HK-2 (cell line): ENCODE results near the gene CCDC192.
"Not testable (repeated sequence)": the region's sequence is repeated elsewhere in the genome, so short reads cannot be mapped to it uniquely, and the experiment has no call there.

Experiments
- DNase-seq: peaks from one replicate; pipeline ENCODE4 v3.0.0-alpha.2; 2018; ENCODE audit not compliant: unreplicated experiment

Gene CCDC192

DNA sequence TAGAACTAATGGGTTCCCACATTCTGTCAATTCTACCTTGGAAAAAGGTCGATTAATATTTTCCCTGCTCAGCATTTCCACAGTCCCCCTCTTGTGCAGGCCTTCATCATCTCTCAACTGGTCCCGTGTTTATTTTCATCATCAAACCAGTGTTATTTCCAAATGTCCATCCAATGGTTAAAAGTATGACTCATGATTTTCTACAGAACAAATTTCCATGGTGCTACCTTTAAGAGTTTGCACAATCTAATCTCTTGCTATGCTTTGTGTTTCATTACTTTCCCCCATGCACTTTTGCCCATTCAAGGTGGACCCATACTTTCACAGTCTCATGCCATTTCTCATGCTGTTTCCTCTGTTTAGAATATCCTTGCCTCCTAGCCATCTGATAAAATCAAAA is 143.7 kb downstream of the CCDC192 start:
- DNase-seq: no peak

DNA sequence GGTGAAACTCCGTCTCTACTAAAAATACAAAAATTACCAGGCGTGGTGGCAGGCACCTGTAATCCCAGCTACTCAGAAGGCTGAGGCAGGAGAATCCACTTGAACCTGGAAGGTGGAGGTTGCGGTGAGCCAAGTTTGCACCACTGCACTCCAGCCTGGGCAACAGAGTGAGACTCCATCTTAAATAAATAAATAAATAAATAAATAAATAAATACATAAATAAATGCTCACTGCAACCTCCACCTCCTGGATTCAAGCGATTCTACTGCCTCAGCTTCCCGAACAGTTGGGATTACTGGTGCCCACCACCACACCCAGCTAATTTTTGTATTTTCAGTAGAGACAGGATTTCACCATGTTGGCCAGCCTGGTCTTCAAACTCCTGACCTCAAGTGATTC is 144.4 kb downstream of the CCDC192 start:
- DNase-seq: not testable (repeated sequence)

DNA sequence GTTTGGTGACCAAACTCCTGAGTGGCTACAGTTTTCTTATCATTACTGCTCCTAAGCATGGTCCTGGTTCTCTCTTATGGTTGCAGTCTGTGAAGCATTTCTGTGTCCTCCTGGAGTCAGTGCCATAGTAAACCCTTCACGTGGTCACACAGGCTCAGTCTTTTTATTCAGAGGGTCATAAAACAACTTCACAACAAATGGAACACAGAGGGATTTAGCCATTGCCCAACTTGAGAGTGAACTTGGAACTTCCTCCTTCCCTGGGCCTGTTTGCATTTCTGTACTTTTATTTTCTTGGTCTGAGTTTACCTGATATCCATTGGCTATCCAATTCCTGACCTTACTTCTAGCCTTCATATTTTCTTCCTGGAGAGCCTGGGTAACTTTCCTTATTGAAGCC is 144.9 kb downstream of the CCDC192 start:
- DNase-seq: no peak

DNA sequence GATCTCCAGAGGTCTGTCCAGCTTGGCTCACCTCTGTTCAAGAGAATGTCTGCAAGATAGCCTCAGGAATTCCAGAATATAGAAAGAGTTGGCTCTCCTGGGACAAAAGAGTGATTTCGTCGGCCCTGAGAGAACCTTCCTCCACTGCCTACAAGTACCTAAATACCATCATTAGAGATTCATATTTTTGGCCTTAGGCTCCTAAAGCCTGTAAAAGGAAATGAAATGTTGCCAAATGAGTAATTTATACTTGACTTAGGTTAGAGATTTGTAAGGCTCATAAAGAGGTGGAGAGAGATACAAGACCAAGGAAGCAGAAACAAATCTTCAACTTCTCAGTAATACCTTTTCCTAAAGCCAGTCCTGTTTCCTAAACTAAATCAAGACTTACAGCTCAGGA is 146.2 kb downstream of the CCDC192 start:
- DNase-seq: no peak

DNA sequence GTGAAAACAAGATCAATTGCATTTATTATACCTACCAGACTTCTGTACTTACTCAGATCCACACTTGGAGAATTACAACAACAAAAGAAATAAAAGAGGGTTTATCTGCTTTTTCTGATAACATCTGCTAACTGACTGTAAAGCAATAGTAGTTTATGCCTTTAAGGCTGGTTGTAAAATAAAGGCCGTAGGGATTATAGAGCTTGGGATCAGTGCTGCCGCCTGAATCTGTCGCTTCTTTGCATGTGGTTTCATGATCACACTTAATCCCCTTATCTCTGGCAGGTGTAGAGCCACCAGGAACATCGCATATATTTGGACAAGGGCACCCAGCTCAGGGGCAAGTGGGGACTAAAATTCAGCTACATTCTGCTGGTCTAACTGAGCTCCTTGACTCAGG is 146.7 kb downstream of the CCDC192 start:
- DNase-seq: no peak

DNA sequence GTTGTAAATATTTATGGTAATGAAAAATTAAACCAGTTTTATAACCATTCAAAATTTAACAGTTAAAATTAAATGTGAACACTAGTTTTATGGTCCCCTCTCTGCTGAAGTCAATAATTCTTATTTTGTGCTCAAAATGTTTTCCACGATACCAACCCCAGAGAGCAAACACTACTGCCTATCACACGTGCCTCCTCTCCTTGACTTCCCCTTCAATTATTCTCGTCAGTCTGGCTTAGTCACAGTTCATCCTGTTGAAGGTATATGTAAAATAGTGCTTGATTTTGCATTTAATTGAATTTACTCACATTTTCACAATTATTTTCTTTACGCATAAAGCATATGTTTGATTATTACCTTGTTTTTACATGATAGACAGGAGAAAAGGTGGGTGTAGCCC is 148.8 kb downstream of the CCDC192 start:
- DNase-seq: no peak

DNA sequence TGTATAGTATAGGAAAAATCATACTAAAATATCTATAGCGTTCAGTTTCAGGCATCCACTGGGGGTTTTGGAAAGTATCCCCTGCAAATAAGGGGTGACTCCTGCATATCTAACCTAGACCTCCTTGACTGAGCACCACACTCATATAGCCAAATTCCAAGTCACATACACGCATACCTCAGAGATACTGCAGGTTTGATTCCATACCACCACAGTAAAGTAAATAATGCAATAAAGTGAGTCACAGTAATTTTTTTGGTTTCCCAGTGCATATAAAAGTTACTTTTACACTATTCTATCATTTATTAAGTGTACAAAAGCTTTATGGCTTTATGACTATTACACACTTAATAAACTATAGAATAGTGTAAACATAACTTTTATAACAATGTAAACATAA is 151.3 kb downstream of the CCDC192 start:
- DNase-seq: no peak

DNA sequence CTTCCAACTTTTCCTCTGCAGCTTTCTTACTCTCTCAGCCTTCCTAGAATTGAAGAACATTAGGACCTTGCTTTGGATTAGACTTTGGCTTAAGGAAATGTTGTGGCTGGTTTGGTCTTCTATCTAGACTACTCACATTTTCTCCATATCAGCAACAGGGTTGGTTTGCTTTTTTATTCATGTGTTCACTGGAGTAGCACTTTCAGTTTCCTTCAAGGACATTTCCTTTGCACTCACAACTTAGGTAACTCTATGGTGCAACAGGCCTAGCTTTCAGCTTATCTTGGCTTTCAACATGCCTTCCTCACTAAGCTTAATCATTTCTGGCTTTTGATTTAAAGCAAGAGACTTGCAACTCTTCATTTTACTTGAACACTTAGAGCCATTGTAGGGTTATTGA is 153.1 kb downstream of the CCDC192 start:
- DNase-seq: no peak

DNA sequence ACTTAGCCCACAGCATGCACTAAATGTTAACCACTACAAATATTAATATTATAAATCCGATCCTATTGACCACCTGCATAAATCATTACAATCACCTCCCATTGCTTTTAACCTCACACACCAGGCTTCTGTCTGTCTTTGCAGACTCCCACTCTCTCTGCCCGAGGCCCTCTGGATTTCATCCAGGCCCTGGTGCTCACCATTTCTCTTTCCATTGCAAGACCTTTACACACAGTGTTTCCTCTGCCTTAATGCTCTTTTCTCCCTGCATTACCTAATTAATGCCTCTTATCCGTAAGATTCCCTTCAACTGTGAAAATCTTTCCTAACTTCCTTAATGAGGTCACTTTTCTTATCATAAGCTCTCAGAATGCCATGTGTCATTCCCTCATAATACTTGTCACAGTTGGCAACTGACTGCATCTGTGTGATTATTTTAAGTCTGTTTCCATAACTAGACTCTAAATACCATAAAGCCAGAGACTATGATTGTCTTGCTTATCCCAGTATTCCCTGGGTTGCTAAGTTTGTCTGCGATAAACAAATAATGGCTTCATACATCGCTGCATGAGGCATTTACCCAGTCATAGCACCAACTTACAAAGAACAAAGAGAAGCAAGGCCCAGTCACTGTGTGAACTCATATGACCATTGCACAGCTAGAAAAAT is 155.1 kb downstream of the CCDC192 start:
- no peak for DNase-seq

DNA sequence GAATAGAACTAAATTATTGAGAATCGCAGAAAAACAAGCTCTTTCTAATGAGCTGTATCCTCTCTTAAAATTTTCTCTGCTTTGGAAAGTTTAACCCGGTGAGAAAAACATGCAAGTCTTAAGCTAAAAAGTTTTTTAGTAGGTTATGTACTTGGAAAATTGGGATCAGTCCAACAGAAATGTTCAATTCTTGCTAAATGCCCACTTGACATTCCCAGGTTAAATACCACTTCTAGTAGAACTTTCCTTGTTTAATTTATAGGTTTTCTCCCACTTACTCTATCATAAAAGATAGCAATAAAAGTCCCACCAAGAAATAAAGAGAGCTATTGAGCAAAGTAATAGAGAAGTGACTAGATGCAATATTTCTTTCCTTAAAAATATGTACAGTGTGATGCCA is 157.1 kb downstream of the CCDC192 start:
- DNase-seq: no peak

DNA sequence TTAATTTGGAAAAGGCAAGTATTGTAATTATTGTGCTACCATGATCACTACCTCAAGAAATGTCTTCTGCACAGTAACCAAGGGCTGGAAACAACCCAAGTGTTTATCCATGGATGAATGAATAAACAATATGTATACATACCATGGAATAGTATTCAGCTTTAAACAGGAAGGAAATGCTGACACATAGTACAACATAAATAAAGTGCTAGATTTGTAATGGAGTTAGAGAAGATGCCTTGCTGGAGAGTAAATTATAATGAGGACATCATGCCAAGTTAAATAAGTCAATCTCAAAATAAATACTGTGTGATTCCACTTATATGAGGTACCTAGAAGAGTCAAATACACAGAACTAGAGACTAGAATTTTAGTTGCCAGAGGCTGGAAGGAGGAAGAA is 160.0 kb downstream of the CCDC192 start:
- DNase-seq: no peak

DNA sequence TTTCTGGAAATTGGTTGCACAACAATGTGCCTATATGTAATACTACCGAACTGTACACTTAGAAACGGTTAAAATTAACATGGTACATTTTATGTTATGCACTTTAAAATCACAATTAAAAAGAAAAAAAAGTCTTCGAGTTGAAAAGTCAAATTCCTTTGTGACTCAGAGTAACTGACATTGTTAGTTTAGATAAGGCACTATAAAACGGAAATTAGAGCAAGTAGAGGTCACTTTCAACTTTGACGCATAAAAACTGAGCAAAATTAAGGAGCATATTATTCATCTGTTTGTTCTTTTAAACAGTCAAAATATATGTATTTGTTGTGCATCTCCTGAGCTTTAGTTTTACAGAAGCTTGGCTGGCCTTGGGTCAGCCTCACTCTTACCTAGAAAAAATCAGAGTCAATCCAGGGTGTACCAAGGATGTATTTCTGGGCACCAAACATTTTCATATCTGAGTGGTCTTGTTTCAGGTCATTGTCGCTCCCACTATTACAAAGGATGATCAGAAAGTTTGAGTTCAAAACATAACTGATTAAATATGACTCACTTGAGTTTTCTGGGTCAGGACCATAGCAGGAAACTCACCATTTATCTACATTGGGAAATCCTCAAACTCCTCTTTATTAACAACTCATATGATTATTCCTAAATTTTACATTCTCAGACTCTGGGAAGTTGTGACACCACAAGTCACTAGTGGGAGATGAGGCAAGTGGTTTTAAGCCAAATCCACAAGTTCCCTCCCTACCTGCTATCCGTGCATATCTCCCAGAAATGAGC is 160.6 kb downstream of the CCDC192 start:
- no peak for DNase-seq

DNA sequence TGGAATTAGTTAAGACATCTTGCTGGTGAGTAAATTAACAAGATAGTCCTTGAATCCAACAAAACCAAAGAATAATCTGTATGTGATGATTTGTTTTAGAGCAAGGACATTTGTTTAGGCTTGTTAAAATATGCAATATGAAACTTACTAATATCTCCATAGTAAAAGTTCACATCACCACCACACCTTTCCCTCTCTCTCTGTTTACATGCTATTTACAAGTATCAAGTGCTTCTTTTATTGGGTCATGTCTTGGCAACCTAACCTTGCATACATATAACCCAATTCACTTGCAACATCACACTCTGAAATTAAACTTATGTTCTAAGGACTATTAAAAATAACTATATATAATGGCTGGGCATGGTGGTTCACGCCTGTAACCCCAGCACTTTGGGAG is 161.3 kb downstream of the CCDC192 start:
- no peak for DNase-seq

DNA sequence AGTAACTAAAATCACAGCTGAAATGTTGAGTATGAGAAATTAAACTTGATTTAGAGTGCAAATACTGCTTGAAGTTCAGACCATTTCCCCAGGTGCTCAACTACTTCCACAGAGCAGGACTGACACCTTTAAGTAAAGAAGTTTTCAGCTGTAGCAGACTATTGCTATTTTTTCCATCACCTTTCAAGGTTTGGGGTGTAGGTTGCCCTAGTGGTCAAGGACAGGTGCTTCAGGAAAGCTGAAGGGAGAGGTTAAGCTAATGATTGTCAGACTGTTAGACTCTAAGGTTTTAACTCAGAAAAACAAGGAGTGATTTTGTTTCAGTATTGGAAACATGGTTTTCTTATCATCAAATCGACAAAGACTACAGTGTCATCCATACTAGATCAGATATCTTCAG is 162.1 kb downstream of the CCDC192 start:
- no peak for DNase-seq

DNA sequence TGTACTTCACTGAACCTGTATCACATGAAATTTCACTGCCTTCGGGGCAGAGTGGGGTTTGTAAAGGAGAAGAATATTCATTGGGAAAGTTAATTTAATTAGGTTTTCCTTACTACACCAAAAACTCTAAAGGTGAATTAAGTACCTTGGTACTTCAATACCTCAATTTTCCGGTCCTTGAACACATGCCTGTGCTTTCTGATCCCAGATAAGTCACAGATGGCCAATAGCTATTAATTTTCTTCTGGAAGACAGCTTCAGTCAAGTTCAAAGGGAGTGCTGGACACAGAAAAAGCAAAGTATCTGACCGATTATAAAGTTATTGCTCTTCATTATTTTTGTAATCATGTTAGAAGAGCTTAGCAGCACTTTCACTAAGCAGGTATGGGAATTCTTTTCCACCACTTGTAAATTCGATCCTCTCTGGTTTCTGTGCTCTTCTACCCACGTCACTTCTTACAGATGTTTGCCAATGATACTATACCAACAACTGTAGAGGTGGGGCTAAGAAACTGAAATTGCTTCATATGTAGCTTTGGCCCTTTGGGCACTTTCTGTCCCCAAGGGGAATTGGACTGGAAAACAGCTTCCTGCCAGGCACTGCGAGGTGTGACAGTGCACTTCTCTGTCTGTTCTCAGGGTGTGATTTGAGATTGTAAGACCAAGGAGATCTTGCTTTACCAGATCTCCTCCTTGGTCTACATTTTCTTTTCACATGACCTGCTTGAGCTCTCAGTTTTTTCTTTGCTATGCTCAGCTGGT is 164.0 kb downstream of the CCDC192 start:
- DNase-seq: no peak

DNA sequence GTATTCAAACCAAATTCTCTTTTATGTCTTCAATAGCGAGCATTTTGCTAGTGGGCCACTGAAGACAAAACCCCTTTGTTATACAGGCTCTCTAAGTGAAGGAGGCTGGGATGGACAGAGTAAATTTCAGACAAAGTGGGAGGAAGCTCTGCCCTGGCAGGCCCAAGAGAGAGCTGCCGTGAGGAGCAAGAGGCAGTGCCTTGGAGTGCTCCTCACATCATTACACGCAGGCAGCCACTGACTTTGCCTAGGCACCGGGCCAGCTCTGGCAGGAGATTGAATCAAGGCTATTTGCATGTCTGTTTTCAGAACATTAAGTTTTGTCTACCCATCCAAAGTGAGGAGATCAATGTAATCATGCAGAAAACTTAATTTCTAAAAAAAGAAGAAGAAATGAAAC is 167.7 kb downstream of the CCDC192 start:
- no peak for DNase-seq

DNA sequence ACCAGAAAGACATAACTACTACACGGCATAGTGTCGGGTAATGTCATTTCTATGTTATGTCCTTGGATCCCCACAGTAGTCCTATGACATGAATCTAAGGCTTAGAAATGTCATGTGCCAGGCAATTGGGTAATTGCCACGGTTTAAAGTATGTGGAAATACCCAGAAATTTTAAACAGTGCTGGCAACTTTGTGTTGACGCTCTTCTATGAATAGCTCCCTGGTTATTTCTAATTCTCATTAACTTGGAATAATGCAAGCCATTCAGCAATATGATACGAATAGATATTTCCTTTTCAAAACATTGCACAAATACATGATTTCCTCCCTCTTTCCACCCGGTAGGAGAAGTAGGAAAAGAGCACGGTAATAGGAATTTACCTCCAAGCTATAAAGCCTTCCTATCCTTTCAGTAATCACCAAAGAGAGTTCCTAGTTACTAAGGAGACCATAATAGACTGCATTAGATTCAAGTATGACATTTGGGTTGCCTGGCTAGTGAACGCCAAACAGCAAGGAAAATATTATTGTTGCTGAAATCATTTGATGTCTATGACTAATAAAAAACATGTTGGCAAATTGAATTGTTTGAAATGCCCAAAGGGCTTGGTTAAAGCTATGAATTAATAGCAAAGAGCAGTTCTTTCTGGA is 168.4 kb downstream of the CCDC192 start:
- no peak for DNase-seq

DNA sequence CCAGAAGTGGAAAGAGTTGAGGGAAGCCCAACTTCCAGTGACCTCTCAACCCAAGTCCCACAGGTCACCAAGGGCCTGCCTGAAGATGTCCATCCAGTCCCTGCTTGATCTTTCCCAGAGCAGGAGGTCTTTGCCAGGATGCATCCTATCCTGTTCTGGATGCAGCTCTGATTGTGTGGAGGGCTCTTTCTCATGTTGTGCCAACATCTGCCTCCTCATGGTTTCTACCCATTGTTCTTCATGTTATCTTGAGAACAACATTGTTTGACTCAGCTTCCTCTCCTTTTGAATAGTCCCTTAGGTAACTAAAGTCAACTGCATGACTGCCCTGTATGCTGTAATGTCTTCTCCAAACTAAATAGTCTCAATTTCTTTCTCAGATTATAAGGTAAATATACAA is 169.3 kb downstream of the CCDC192 start:
- no peak for DNase-seq

DNA sequence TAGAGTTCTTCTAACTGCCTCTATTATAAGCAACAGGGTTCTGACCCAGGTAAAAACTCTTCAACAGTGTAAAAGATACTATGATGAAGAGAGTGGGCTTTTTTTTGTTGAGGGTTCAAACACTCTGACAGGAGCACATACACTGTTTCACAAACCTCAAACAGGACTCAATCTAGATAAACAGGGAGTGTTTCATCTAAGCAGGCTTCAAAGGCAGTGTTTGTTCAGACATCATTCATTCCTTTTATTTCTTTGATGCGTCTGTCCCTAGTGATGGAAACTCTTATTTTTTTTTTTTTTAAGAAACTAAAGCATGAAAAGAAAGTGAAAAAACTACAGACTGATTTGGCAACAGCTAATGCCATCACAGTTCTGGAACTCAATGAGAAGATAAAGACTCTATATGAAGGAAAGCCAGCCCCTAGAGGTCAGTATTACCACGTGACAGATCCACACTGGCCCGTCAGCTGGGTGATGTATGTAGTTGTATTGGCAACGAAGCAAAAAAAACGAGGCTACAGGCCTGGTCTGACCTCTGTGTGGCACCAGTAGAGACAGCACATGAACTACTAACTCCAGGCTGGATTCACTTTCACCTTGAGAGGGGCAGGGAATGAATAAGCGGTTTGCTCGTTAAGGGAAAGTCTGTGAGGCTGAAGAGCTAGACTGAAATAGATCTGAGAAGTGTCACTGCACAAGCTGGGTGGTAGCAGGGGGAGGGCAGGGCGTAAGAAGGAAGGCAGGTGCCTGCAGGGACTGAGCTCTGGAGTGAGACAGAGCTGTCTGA is 172.2 kb downstream of the CCDC192 start:
- DNase-seq: peak; percentile 40

DNA sequence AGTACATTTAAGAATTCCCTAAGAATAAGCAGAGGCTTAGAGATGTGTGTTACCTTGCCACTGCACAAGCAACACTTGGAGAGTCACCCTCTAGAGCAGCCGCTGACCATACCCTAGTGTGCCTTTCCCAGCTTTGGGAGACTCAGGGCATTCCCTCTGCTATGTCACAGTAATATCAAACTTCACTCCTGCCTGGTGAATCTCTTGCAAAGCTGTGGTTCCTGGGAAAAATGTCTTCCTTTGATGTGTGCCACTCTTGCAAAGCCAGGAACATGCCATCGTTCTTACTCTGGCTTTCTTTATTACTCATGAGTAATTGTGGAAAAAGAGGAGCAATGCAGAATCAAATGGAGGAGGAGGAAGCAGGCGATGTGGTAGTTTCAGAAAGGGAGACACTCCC is 173.2 kb downstream of the CCDC192 start:
- DNase-seq: peak; percentile 16

DNA sequence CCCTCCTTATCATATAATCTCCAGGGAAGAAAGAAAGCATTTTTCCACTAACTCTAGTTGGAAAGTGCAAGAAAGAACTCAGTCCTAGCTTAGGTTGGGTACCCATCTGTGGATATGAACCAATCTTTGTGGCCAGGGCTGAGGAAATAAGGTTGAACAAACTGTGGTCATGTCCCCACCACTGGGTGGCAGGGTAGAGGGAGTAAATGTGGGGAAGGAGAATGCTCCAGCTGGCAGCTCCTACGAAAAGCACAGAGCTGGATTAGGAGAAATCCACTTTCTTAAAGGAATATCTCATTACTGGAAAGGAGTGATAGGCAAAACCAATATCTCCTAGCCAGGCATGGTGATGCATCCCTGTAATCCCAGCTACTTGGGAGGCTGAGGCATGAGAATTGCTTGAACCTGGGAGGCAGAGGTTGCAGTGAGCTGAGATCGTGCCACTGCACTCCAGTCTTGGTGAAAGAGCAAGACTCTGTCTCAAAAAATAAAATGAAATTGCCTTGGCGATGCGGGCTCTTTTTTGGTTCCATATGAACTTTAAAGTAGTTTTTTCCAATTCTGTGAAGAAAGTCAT is 175.1 kb downstream of the CCDC192 start:
- DNase-seq: peak; percentile 36
